NCI-H1694 treated with DMSO at 0.1 percent for 48 hours (cell line): Measurements from ENCODE around the gene SDR9C7.
"Not testable (repeated sequence)": the region's sequence is repeated elsewhere in the genome, so short reads cannot be mapped to it uniquely, and the experiment has no call there.

ENCODE experiments used
- DNase-seq: peaks from one replicate; lab custom pipeline; 2025; lab: John Stamatoyannopoulos, UW

SDR9C7 gene

DNA sequence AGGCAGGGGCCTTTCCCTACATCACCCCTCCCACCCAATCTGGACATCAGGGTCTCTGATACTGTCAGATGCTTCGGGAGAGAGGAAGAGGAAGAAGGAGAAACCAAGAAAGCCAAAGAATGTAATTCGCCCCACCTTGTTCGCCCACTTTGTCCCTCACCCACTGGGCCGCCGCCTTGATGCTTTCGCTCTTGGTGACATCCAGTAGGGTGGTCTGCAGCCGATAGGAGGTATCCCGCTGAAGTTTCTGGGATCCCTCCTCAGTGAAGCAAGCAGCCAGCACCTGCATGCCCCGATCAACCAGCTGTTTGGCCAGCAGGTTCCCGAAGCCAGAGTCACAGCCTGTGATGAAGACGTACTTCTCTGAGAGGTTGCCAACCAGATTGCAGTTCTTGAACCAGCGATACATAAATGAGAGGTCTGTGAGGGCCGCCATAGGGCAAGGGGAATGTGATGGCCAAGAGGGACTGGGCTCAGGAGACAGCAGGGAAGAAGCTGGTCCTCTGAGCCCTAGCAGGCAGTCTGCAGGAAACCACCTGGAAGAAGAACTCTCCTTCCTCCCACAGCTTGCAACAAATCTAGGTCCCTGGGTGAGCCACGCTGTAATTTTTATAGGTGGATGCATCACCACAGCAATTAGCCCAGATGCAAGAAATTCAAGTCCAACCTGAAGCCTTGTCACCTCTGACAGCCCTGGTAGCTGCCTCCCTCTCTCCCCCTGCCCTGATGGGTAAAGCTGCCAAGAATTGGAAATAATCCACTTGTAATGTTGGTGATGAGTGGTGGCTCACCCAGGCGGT is at the start of gene SDR9C7:
Gene SDR9C7, minus strand, starts transcription at position 583 of the 800 bp plus-strand sequence. Its CDS starts 147 bp downstream, at position 436.
- no peak for DNase-seq

DNA sequence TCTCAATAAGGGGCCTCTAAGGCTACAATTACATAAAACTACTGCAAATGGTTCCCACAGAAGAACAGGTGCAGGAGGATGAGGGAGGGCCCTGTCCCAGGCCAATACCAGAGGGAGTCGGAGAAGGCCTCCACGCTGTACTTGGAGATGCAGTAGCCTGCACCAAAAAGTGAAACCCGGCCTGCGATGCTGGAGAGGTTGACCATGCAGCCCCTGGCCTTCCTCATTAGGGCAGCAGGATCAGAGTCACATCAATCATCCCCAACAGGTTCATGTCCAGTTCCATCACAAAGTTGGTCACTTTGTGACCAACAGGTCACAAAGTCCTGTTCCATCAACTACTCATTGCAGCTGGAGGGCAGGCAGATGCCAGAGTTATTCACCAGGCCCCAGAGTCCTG is 49.2 kb upstream of the SDR9C7 start:
- DNase-seq, result no peak

DNA sequence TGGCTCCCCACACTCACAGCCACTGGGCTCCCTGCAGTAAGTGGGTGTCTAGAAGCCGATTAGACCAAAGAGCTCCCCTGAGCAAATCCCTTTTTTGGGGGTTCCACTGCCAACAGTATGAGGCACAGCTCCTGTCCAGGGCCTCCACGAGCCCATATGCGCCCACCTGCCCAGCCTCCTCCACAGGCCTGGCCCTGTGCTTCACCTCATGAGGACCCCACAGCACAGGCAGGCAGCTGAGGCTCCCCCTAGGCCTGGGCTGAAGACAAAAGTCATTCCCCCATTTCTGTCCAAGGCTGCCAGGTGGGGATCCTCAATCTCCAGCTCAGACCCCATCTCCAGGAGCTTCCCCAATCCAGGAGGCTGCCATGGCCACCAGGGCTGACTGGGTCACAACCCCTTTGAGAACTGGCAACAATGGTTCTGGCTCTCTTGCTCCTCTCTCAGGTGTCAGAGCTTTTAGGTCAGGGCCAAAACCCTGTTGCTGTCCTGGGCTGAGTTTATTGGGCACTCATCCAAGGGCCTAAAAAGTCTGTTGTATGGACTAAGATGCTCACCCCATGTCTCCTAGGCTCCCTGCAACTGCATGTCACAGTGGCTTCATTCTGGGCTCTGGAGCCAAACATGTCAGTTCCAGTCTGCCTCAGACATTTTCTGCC is 48.5 kb upstream of the SDR9C7 start:
- not testable (repeated sequence) for DNase-seq

DNA sequence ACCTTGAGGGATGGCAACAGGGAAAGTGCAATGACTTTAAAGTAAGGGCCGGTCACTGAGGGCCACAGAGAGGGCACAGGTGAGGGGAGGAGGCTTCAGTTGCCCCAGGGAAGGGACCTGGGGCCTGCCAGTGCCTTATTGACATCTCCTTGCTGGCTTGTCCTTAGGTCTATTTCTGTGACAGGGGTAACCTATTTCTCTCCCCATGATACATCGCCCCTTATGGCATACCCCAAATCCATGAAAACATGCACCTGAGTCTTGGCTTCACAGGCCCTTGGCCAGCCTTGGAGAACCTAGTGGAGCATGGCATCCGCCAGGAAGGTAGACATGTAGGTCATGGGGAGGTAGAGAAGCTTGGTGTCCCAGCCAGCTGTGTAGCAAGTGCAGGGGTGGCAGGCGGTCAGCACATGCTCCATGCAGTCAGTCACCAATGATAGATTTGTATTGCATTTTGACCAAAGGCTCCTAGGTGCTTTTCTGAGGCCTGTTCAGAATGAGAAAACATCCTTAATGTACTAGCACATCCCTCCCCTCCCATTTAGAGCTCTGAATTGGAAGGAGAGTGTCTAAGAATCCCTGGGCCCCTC is 46.8 kb upstream of the SDR9C7 start:
- DNase-seq, result no peak

DNA sequence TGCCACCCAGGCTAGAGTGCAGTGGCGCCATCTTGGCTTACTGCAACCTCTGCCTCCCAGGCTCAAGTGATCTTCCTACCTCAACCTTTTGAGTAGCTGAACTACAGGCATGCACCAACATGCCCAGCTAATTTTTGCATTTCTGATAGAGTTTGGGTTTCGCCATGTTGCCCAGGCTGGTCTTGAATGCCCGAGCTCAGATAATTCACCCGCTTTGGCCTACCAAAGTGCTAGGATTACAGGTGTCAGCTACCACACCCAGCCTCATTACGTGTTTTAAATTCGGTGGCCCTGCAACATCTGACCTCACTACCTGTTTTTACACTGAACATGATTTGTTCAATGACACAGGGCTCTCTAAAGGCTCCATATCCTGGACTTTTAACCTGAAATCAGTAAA is 46.1 kb upstream of the SDR9C7 start:
- no peak for DNase-seq

DNA sequence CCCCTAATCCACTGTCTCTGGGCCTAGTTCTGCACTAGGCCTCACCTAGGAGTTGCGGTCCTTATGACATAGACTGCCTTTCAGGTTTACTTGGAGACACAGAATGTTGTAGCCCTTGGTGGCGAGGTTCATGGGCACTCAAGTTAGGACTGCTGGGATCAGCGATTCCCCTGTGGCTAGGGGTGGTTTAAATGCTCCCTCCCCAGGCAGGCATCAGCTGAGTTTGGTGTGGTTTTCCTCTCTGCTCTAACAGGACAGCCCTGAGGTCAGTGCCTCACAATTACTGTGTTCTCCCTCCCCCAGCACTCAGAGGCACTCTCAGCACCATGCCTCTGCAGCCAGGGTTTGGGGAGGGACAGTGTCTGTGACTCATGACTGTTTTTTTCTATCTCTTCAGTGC is 45.4 kb upstream of the SDR9C7 start:
- DNase-seq, result no peak

DNA sequence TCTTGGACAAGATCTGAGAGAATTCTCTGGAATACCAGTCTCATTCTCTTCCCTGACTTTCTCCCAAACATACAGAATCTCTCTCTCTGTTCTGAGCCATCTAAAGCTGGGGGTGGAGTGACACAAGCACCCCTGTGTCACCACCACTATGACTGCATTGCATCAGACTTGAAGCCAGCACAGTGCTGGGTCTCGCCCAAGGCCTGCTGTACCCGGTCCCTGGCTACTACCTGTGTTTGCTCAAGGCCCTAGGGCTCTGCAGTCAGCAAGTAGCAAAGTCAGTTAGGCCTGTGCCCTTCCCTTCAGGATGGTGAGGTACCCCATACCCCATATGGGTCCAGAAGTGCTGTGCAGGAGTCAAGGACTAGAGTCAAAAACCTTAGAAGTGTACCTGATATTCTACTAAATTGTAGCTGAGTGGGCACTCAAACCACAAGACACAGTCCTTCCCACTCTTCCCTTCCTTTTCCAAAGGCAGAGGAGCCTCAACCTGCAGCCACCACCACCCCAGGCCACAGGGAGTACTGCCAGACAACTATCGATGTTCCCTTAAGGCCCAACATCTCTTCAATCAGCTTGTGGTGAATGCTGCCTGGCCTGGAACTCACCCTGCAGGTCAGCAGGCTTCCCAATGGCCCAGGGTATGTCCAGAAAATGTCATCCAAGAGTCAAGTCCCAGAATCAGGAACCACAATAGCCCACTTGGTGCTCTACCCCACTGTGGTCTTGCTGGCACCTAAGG is 44.4 kb upstream of the SDR9C7 start:
- no peak for DNase-seq

DNA sequence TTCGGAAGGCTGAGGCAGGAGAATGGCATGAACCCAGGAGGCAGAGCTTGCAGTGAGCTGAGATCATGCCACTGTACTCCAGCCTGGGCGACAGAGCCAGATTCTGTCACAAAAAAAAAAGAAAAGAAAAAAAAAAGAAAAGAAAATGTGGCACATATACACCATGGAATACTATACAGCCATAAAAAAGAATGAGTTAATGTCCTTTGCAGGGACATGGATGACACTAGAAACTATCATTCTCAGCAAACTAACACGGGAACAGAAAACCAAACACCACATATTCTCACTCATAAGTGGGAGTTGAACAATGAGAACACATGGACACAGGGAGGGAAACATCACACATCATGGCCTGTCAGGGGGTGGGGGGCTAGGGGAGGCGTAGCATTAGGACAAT is 43.2 kb upstream of the SDR9C7 start:
- DNase-seq, result not testable (repeated sequence)

DNA sequence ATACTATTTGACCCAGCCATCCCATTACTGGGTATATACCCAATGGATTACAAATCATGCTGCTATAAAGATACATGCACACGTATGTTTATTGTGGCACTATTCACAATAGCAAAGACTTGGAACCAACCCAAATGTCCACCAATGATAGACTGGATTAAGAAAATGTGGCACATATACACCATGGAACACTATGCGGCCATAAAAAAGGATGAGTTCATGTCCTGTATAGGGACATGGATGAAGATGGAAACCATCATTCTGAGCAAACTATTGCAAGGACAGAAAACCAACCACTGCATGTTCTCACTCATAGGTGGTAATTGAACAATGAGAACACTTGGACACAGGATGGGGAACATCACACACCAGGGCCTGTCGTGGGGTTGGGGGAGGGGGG is 40.0 kb upstream of the SDR9C7 start:
- not testable (repeated sequence) for DNase-seq

DNA sequence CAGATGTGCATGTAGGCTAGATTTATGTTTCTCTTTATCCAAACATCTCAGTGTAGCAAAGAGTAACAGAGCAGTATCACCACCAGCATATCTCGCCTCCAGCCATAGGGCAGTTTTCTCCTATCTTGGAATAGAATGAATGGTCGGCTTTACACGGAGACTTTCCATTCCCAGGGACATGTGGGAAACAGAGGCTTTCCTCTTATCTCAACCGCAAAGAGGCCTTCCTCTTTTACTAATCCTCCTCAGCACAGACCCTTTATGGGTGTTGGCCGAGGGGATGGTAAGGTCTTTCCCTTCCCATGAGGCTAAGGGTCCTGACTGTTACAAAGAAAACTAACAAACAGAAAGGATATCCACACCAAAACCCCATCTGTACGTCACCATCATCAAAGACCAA is 34.7 kb upstream of the SDR9C7 start:
- DNase-seq, result not testable (repeated sequence)

DNA sequence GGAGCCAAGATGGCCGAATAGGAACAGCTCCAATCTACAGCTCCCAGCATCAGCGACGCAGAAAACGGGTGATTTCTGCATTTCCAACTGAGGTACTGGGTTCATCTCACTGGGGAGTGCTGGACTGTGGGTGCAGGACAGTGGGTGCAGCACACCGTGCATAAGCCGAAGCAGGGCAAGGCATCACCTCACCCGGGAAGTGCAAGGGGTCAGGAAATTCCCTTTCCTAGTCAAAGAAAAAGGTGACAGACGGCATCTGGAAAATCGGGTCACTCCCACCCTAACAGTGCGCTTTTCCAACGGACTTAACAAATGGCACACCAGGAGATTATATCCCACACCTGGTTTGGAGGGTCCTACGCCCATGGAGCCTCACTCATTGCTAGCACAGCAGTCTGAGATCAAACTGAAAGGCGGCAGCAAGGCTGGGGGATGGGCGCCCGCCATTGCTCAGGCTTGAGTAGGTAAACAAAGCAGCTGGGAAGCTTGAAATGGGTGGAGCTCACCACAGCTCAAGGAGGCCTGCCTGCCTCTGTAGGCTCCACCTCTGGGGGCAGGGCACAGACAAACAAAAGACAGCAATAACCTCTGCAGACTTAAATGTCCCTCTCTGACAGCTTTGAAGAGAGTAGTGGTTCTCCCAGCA is 31.9 kb upstream of the SDR9C7 start:
- not testable (repeated sequence) for DNase-seq

DNA sequence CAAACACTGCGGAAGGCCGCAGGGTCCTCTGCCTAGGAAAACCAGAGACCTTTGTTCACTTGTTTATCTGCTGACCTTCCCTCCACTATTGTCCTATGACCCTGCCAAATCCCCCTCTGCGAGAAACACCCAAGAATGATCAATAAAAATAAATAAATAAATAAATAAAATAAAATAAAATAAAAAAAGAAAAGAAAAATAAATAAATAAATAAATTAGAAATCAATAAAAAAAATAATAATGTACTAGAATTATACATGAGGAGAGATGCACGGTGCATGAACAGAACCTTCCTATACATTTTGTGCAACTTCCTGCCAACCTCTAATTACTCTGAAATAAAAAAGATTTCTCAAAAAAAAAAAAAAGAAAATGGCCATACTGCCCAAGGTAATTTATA is 30.9 kb upstream of the SDR9C7 start:
- DNase-seq, result not testable (repeated sequence)

DNA sequence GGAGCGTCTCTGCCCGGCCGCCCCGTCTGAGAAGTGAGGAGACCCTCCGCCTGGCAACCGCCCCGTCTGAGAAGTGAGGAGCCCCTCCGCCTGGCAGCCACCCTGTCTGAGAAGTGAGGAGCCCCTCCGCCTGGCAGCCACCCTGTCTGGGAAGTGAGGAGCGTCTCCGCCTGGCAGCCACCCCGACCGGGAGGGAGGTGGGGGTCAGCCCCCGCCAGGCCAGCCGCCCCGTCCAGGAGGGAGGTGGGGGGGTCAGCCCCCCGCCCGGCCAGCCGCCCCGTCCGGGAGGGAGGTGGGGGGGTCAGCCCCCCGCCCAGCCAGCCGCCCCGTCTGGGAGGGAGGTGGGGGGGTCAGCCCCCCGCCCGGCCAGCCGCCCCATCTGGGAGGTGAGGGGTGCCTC is 29.3 kb upstream of the SDR9C7 start:
- not testable (repeated sequence) for DNase-seq

DNA sequence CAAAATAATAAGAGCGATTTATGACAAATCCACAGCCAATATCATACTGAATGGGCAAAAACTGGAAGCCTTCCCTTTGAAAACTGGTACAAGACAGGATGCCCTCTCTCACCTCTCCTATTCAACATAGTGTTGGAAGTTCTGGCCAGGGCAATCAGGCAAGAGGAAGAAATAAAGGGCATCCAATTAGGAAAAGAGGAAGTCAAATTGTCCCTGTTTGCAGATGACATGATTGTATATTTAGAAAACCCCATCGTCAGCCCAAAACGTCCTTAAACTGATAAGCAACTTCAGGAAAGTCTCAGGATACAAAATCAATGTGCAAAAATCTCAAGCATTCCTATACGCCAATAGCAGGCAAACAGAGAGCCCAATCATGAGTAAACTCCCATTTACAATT is 28.0 kb upstream of the SDR9C7 start:
- DNase-seq, result not testable (repeated sequence)

DNA sequence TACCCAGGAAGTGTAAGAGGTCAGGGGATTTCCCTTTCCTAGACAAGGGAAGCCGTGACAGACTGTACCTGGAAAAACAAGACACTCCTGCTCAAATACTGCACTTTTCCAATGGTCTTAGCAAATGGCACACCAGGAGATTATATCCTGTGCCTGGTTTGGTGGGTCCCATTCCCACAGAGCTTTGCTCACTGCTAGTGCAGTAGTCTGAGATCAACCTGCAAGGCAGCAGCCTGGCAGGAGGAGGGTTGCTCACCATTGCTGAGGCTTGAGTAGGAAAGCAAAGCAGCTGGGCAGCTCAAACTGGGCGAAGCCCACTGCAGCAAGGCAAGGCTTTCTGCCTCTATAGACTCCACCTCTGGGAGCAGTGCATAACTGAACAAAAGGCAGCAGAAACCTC is 24.2 kb upstream of the SDR9C7 start:
- no peak for DNase-seq

DNA sequence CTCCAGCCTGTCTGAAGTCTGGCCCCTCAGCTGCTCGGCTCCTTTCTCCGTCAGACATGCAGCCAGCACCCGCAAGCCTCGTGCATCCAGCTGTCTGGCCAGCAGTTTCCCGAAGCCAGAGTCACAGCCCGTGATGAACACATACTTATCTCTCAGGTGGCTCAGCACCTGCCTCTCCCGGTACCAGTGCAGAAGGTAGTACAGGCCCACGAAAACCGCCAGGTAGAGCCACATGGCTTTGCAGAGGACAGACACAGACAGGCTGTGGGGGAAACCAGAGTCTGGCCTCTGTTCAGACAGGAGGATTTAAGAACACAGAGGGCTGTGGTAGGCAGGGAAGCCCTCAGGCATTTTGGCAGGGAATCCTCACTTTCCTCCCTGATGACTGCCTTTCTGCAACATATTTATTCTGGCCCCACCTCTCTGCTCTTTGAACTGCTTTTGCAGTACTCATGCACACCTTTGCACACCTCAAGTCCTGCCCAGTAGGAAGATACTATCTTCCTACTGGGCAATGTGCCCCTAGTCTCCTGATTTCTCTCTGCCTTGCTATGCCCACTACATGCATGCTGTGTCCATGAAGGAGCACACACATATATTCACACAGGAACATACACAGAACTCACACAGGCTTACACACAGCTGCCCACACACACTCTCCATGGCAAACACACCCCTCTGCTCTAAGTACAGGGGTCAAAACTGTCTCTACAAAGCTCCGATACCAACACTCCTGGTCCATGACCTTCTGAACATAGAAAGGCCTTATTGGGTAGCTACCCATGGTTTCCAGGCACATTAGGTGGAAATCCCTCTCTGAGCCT is 23.2 kb upstream of the SDR9C7 start, which contains the start of gene RDH16:
Gene RDH16, minus strand, starts transcription at position 380 of the 824 bp plus-strand sequence. Its CDS starts 146 bp downstream, at position 234.
- DNase-seq, result no peak

DNA sequence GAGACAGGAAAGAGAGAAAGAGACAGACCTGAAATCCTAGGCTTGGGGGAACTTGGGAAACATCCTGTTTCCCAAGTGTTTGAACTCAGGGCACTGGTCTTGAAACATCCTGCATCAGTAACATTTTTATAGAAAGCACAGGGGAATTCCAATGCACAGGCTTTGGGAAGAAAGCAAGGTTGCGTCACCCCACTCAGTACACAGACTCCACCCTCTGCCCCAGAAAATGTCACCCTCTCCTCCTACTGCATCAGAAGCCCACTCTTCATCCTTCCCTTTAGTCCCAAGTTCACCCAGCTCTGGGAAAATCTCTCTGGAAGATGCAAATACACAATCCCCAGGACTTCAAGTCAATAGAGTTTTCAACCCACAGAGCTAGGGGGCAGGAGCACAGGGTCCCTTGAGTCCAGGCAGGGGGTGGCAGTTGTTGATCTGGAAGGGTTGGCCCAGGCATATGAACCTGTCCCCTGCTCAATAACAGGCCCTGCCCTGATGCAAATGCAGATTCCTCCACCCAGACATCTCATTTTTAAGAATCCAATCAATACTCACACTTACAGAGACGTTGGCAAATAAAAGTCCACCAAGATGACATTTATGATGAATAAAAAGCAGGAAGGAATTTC is 21.5 kb upstream of the SDR9C7 start:
- DNase-seq, result no peak

DNA sequence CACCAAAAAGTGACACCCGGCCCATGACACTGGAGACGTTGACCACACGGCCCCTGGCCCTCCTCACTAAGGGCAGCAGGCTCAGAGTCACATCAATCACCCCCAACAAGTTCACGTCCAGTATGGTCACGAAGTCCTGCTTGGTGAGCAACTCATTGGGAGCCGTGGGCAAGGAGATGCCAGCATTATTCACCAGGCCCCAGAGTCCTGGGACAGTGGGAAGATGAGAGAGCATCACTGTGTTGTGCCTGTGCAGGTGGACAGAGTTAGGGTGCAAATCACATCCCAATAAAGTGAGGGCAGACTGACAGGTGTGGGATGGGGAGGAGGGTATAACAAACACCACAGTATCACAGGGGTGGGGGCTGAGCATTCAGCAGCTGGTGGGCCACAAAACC is 20.7 kb upstream of the SDR9C7 start:
- no peak for DNase-seq

DNA sequence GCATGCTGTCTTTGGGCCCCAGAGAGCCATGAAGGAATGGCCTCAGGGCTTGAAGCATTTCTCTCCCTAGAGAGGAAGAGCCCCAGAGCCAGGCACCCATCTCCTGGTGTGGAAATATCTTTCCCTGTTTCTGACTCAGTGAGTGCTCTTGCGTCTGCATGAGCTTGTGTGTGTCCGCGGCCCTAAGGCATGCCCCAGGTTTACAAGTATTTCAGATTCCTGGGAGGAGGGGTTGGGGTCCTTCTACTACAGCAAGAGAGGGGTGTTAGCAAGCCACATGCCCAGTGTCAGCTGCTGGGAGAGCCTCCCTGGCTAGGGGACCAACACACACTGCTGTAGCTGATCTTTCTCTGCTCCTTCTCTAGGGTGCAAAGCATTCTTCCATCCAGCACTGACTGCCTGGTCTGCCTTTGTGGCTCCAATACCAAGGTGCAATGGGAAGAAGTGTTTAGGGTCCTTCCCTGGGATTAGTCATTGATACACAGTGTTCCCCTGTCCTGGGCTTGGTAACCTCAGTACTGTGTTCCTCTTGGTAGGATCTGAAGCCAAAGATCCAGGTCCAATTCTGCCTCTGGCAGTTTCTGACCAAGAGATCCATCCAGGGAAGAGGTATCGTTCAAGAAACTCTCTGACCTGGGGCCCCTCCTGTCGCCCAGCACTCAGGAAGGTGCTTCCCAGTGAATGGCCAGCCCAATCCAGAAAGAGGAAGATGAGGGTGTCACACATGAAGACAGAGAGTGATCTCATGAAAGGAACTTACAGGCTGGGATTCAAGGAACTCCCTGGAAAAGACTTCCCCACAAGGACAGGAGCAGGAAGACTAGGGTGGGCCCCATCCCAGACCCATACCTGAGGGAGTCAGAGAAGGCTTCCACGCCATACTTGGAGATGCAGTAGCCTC is 20.1 kb upstream of the SDR9C7 start:
- DNase-seq, result no peak
